ENCODE data around the gene MRPS7.

GRCh38 chr17:75250009-75250471 is 11.6 kb upstream of the MRPS7 start:
- no peak for TF ChIP-seq CTCF (IDR thresholded peaks at IDR 0.05)
- TF ChIP-seq POLR2A (IDR thresholded peaks at IDR 0.05): no peak

All from ovary (tissue), 3 donors.